ENCODE results near the gene DCN.

Gene DCN

GRCh38 chr12:91098941-91099340 is 83.7 kb downstream of the DCN start:
- no peak for DNase-seq

GRCh38 chr12:91098461-91098860 is 84.2 kb downstream of the DCN start:
- DNase-seq, result no peak

- DNase-seq, result no peak
Measured at GRCh38 chr12:91094957-91095356, 87.7 kb downstream of the DCN start.

GRCh38 chr12:91094032-91094662 is 88.5 kb downstream of the DCN start:
- no peak for DNase-seq

- DNase-seq, result no peak
Measured at GRCh38 chr12:91093341-91093740, 89.3 kb downstream of the DCN start.

GRCh38 chr12:91091916-91092715 is 90.5 kb downstream of the DCN start:
- no peak for DNase-seq

Measured in right hindlimb (tissue), 1 donor.